ENCODE results near the gene CSNK1A1L. TPM values are rescaled to one million over a fixed set of nuclear protein-coding genes. Genes with fewer than 3 reads are reported as not detected.

CSNK1A1L gene
- total and polyA plus RNA-seq, 2 of the 8 experiments (the other 6 are each of a cell fraction or from before 2014, with no cell fraction given): not detected

- no peak overlapping the region for H2BK5ac ChIP-seq (ENCODE audit: low read depth, low read length)
- H3K4ac ChIP-seq (replicated peaks; ENCODE audit: insufficient read length, low read depth, low read length): no peak overlapping the region
- H3K79me2 ChIP-seq (ENCODE audit: control insufficient read depth in 1 of 2, insufficient read depth in 2 of 2, low read length in 2 of 2): no peaks in the 10 kb centered on the region
- TF ChIP-seq TAF1 (IDR thresholded peaks at IDR 0.05; ENCODE audit: low read depth, low read length) (no peak), SRF (IDR thresholded peaks at IDR 0.05; ENCODE audit: low read depth, low read length) (no peak), PHF8 (conservative IDR thresholded peaks at IDR 0.05; ENCODE audit: low read depth, low read length) (no peak), RBBP5 (IDR thresholded peaks at IDR 0.05; ENCODE audit: borderline replicate concordance, low read depth, low read length) (no peak), KDM1A (IDR thresholded peaks at IDR 0.05; ENCODE audit: borderline replicate concordance, low read length) (no peak), POLR2A (IDR thresholded peaks at IDR 0.05; ENCODE audit: control extremely low read depth in 1 of 2, low read depth in 2 of 2, low read length in 2 of 2) (no peak), TBP (IDR thresholded peaks at IDR 0.05; ENCODE audit: low read depth, low read length) (no peak), CHD2 (IDR thresholded peaks at IDR 0.05; ENCODE audit: low read length) (no peak)
- no peak overlapping the region for H2AFZ ChIP-seq (ENCODE audit: low read length)
- no peaks in the 10 kb centered on the region for H3K27me3 ChIP-seq (replicated peaks in 1 of 4; ENCODE audit: control insufficient read depth in 3 of 4, extremely low read depth in 1 of 4, insufficient read depth in 3 of 4, low read length in 3 of 4)
- no peak for FAIRE-seq
- no peak overlapping the region for H3K4me3 ChIP-seq (ENCODE audit: extremely low read depth in 1 of 4, insufficient read depth in 2 of 4, low read depth in 3 of 4, low read length in 4 of 4)
- H3K9me3 ChIP-seq (ENCODE audit: insufficient read depth in 2 of 2, low read depth in 1 of 2, low read length in 1 of 2): no peaks in the 10 kb centered on the region
- H3K23ac ChIP-seq (ENCODE audit: insufficient read length): no peak overlapping the region
- H3K23me2 ChIP-seq (ENCODE audit: low read depth, low read length): peaks cover 1% of the 10 kb centered on the region; the same call in 1 of the 2 replicates
- no peak overlapping the region for H4K91ac ChIP-seq (replicated peaks; ENCODE audit: insufficient read length, low read length)
- no peak overlapping the region for H2BK12ac ChIP-seq (ENCODE audit: low read depth, low read length)
- H2BK120ac ChIP-seq (replicated peaks; ENCODE audit: low read depth, low read length): no peak overlapping the region
- POLR2A ChIA-PET (ENCODE audit: partially characterized antibody): interaction anchor here (0.7 to 1.4 kb wide), 2 partner anchors 67 to 102 kb away, joined by 3 to 4 read pairs; partner anchors contain the start of gene EXOSC8
- no peak overlapping the region for H2BK15ac ChIP-seq (ENCODE audit: low read length)
- no peak overlapping the region for H3K56ac ChIP-seq (replicated peaks; ENCODE audit: insufficient read length, low read depth, low read length)
- H3K9ac ChIP-seq (replicated peaks in 1 of 4; ENCODE audit: extremely low read depth in 1 of 4, low read depth in 3 of 4, low read length in 3 of 4): no peak overlapping the region
- no peak overlapping the region for H3K18ac ChIP-seq (ENCODE audit: extremely low read depth, low read length)
- H2BK20ac ChIP-seq (ENCODE audit: low read length): no peak overlapping the region
- 90% methylated on average over 2 of the region's 2 CpGs; no CpG with 5 or more reads in 1 of the 2 experiments for WGBS, 2 experiments (ENCODE audit: extremely low coverage in 1 of 2, insufficient coverage in 1 of 2, insufficient read length in 1 of 2, insufficient replicate concordance in 2 of 2, low coverage in 1 of 2, low lambda C conversion rate in 2 of 2, missing lambda C conversion rate in 1 of 2)
- H4K20me1 ChIP-seq (replicated peaks in 1 of 2; ENCODE audit: control insufficient read depth in 1 of 2, insufficient read depth in 2 of 2, low read length in 2 of 2): no peaks in the 10 kb centered on the region
- H2AK5ac ChIP-seq (ENCODE audit: low read depth, low read length): no peak overlapping the region
- no peaks in the 10 kb centered on the region for H3K79me1 ChIP-seq (ENCODE audit: low read depth, low read length)
- no peak overlapping the region for H3K14ac ChIP-seq (ENCODE audit: insufficient read length)
- no peak overlapping the region for H3K4me2 ChIP-seq (ENCODE audit: insufficient read depth in 1 of 2, low read depth in 2 of 2, low read length in 2 of 2)
- peaks cover 0 to 7% (median 5%) of the 10 kb centered on the region in 4 experiments; a peak in 5 of 7 replicates for H3K4me1 ChIP-seq (replicated peaks in 1 of 4; ENCODE audit: control insufficient read depth in 3 of 4, insufficient read depth in 4 of 4, low read length in 3 of 4)
- H4K5ac ChIP-seq (ENCODE audit: insufficient read length, low read depth, low read length): no peak overlapping the region
- CTCF ChIA-PET (ENCODE audit: partially characterized antibody): interaction anchor here (0.6 to 1.1 kb wide), 3 partner anchors 360 to 535 kb away, joined by 3 to 4 read pairs (median 4); no protein-coding TSS in a partner anchor
- no peak overlapping the region for H3K27ac ChIP-seq (ENCODE audit: low read depth, low read length)
- H4K8ac ChIP-seq (ENCODE audit: extremely low read depth, insufficient read depth, low read length): no peak overlapping the region
- no peaks in the 10 kb centered on the region for H3K36me3 ChIP-seq (ENCODE audit: control insufficient read depth in 2 of 4, insufficient read depth in 4 of 4, low read length in 3 of 4)
- DNase-seq (ENCODE audit: low read depth in 1 of 2, low spot score in 2 of 2): no peak
Measured at GRCh38 chr13:37067874-37068273, 37.6 kb downstream of the CSNK1A1L start.

Measured in H1 (cell line).